IgD-negative memory B cell (primary cell): ENCODE measurements around the gene ARHGAP11B. TPM values are rescaled to one million over a fixed set of nuclear protein-coding genes. Genes with fewer than 3 reads are reported as not detected.
"Not testable (repeated sequence)": the region's sequence is repeated elsewhere in the genome, so short reads cannot be mapped to it uniquely, and the experiment has no call there.

ENCODE experiments used
- H3K27ac Mint-ChIP-seq, 3 donors: one replicate each; pipeline ENCODE4 v1.8.0; 2020 to 2022; ENCODE audit warnings: mild to moderate bottlenecking in 3 of 3, mixed read lengths in 3 of 3, moderate library complexity in 1 of 3
- H3K27me3 Mint-ChIP-seq: one replicate; pipeline ENCODE4 v1.8.0; 2021; ENCODE audit warnings: mixed read lengths
- H3K36me3 Mint-ChIP-seq: one replicate; pipeline ENCODE4 v1.8.0; 2020; ENCODE audit warnings: mild to moderate bottlenecking, mixed read lengths
- H3K4me1 Mint-ChIP-seq, 3 donors: one replicate each; pipeline ENCODE4 v1.8.0; 2020 to 2022; ENCODE audit warnings: mixed read lengths in 3 of 3, mild to moderate bottlenecking in 1 of 3
- H3K4me3 Mint-ChIP-seq, 4 donors: one replicate each; pipeline ENCODE4 v1.8.0; 2020 to 2022; ENCODE audit warnings: mild to moderate bottlenecking in 4 of 4, mixed read lengths in 4 of 4, moderate library complexity in 3 of 4
- H3K9me3 Mint-ChIP-seq, 3 donors: one replicate each; pipeline ENCODE4 v1.8.0; 2020 to 2021; ENCODE audit warnings: mixed read lengths in 3 of 3, mild to moderate bottlenecking in 1 of 3
- polyA plus RNA-seq: library from polyadenylated mRNA; unstranded; fragments of 300-500 nt; fragmentation: Illumina TruSeq; gene quantifications from one replicate; pipeline ENCODE4 v1.2.3, GENCODE V29; 2021

Gene ARHGAP11B

GRCh38 chr15:30675891-30676290, 50.0 kb downstream of the ARHGAP11B start:
- not testable (repeated sequence) for H3K4me1 Mint-ChIP-seq, H3K4me3 Mint-ChIP-seq, H3K27ac Mint-ChIP-seq

GRCh38 chr15:30680997-30681396, 55.1 kb downstream of the ARHGAP11B start:
- not testable (repeated sequence) for H3K36me3 Mint-ChIP-seq, H3K4me3 Mint-ChIP-seq

More at GRCh38 chr15:30675891-30676290, 50.0 kb downstream of the ARHGAP11B start:
- not testable (repeated sequence) for H3K36me3 Mint-ChIP-seq, H3K27me3 Mint-ChIP-seq, H3K9me3 Mint-ChIP-seq

GRCh38 chr15:30685709-30686285, 59.9 kb downstream of the ARHGAP11B start:
- not testable (repeated sequence) for H3K4me1 Mint-ChIP-seq, H3K27me3 Mint-ChIP-seq, H3K4me3 Mint-ChIP-seq, H3K9me3 Mint-ChIP-seq, H3K36me3 Mint-ChIP-seq
- H3K27ac Mint-ChIP-seq, result peak overlapping the region in 1 of 3 donors; percentile 31

More at GRCh38 chr15:30680997-30681396, 55.1 kb downstream of the ARHGAP11B start:
- H3K4me1 Mint-ChIP-seq, H3K27me3 Mint-ChIP-seq, H3K9me3 Mint-ChIP-seq, H3K27ac Mint-ChIP-seq: not testable (repeated sequence)

- not testable (repeated sequence) for H3K4me3 Mint-ChIP-seq, H3K9me3 Mint-ChIP-seq, H3K36me3 Mint-ChIP-seq, H3K4me1 Mint-ChIP-seq, H3K27ac Mint-ChIP-seq, H3K27me3 Mint-ChIP-seq
These were observed 60.7 kb downstream of the ARHGAP11B start for GRCh38 chr15:30686651-30687050.

Other genes with a start within 250 kb of the ARHGAP11B start
- gene CHRFAM7A, start 232.6 kb upstream of the ARHGAP11B start, polyA plus RNA-seq, result not detected
- gene GOLGA8R, start 211.9 kb upstream of the ARHGAP11B start, polyA plus RNA-seq, result 0.06 TPM
- 0.23 TPM for gene GOLGA8Q, start 74.1 kb upstream of the ARHGAP11B start, polyA plus RNA-seq
- gene GOLGA8H, start 22.1 kb upstream of the ARHGAP11B start, polyA plus RNA-seq, result not detected